HG03280 (cell line): ENCODE measurements around the gene FARS2.
"Not testable (repeated sequence)": the region's sequence is repeated elsewhere in the genome, so short reads cannot be mapped to it uniquely, and the experiment has no call there.

Source experiments
- ATAC-seq: cut with Tn5 transposase; IDR thresholded peaks from one replicate; pipeline ENCODE4 v1.9.1; 2021; ENCODE audit warnings: mild to moderate bottlenecking, moderate library complexity; ENCODE audit not compliant: unreplicated experiment

FARS2 gene

GRCh38 chr6:5677219-5678000, 416.1 kb downstream of the FARS2 start:
- no peak for ATAC-seq

GRCh38 chr6:5679270-5679669, 418.0 kb downstream of the FARS2 start:
- no peak for ATAC-seq

- no peak for ATAC-seq
Observed at GRCh38 chr6:5679691-5680090, 418.4 kb downstream of the FARS2 start.

GRCh38 chr6:5680095-5680494, 418.8 kb downstream of the FARS2 start:
- no peak for ATAC-seq

GRCh38 chr6:5681480-5681879, 420.2 kb downstream of the FARS2 start:
- no peak for ATAC-seq

GRCh38 chr6:5682530-5682929, 421.2 kb downstream of the FARS2 start:
- no peak for ATAC-seq

- not testable (repeated sequence) for ATAC-seq
Observed at GRCh38 chr6:5683747-5684146, 422.4 kb downstream of the FARS2 start.

- no peak for ATAC-seq
Observed at GRCh38 chr6:5684320-5685053, 423.2 kb downstream of the FARS2 start.

GRCh38 chr6:5693225-5694145, 432.2 kb downstream of the FARS2 start:
- no peak for ATAC-seq

GRCh38 chr6:5695260-5696245, 434.2 kb downstream of the FARS2 start:
- no peak for ATAC-seq

GRCh38 chr6:5697508-5697907, 436.2 kb downstream of the FARS2 start:
- no peak for ATAC-seq

GRCh38 chr6:5698318-5698717, 437.0 kb downstream of the FARS2 start:
- no peak for ATAC-seq

GRCh38 chr6:5699064-5699463, 437.8 kb downstream of the FARS2 start:
- ATAC-seq, result not testable (repeated sequence)

- no peak for ATAC-seq
Observed at GRCh38 chr6:5701174-5701573, 439.9 kb downstream of the FARS2 start.

GRCh38 chr6:5704708-5705107, 443.4 kb downstream of the FARS2 start:
- ATAC-seq, result no peak

GRCh38 chr6:5705252-5705651, 443.9 kb downstream of the FARS2 start:
- ATAC-seq, result no peak

GRCh38 chr6:5706124-5707033, 445.1 kb downstream of the FARS2 start:
- no peak for ATAC-seq

- no peak for ATAC-seq
Observed at GRCh38 chr6:5707281-5708045, 446.1 kb downstream of the FARS2 start.
